ENCODE data around the gene TMEM258.

TMEM258 gene

GRCh38 chr11:61794579-61794978, 2.2 kb upstream of the TMEM258 start:
- no peak for DNase-seq

- no peak for DNase-seq
Measured at GRCh38 chr11:61793829-61794204, 1.4 kb upstream of the TMEM258 start.

GRCh38 chr11:61793083-61793828, 857 bp upstream of the TMEM258 start:
- no peak for DNase-seq

- no peak for DNase-seq
Measured at GRCh38 chr11:61791737-61792309, 576 bp downstream of the TMEM258 start.

DNA sequence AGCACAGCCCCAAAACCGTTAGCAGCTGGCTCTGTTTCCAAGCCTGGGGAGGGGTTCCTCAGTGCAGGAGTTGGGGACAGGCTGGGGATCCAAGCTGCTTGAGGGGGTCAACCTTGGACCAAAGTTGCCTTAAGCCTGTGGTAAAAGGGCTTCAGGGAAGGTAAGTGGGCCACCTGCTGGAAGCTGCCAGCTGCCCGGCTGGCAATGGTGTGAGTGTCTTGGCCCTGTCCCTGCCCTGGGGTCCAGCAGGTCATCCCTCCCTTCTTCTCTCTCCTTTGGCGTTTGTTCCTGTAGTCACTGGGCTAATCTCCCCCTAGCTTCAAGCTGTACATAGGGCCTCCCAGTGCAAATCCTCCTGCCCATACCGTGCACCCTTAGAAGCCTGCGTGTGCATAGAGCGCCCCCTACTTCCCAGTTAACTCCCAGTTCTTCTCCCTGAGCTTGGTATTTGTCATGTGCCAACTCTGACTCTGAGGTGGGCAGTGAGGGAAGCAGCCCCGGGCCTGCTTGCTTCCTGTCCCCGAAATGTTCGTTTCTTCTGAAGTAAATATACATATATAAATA, 4.4 kb downstream of the TMEM258 start:
- no peak for DNase-seq

DNA sequence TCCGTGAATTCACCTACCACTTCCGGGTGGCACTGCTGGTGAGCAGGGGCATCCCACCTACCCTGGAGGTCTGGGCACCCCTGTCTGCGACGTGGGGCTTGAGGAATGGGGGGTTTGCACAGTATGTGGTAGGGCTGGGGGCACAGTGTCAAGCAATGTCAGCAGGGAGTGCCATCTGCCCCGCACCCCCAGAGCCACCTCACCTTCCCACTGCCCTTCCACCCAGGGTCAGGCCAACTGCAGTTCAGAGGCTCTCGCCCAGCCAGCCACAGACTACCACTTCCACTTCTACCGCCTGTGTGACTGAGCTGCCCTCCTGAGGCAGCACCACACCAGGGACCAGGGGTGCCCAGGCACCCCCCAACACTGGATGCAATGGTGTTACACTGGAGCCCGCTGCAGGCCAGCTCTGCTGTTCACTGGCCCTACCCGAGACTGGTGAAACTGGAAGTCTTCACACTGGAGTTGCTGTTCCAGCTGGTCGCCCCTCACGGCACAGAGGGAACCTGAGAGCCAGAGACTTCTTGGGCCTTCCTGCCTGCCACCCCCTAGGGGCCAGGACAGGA, 6.5 kb downstream of the TMEM258 start:
- no peak for DNase-seq

DNA sequence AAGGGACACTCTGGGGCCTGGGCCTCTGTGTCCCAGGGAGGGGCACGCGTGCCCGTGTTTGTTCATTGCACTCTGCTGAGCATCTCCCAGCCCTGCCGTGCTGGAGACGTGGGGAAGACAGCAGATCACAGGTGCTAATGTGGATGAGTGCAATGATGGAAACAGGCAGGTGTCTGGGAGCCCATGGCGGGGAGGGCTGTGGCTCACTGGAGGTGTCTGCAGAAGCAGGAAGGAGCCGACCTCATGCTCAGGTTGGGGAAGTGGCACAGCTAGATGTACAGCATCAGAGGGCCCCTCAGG, 7.9 kb downstream of the TMEM258 start:
- no peak for DNase-seq

- DNase-seq = no peak
Measured at GRCh38 chr11:61783717-61784505, 8.5 kb downstream of the TMEM258 start.

- no peak for DNase-seq
Measured at GRCh38 chr11:61782841-61783240, 9.6 kb downstream of the TMEM258 start.

DNA sequence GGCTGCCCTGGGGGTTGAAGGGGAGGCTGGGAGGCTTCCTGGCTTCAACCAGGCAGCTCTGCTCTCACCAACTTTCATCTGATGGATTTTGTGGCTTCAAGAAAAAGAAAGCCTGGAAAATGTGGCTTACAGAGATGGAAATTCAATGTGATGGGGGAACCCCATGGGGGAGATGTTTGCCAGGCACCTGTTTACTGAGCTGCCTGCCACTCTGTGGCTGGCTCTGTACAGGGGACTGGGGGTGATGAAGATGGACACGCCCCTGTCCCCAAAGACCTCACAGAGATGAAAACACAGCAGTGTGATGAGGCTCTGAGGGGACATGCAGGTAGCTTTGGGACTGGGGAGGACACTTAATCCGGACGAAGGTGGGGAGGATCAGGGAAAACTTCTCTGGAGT, 10.1 kb downstream of the TMEM258 start:
- DNase-seq = no peak

GRCh38 chr11:61781585-61781984, 10.8 kb downstream of the TMEM258 start:
- no peak for DNase-seq

DNA sequence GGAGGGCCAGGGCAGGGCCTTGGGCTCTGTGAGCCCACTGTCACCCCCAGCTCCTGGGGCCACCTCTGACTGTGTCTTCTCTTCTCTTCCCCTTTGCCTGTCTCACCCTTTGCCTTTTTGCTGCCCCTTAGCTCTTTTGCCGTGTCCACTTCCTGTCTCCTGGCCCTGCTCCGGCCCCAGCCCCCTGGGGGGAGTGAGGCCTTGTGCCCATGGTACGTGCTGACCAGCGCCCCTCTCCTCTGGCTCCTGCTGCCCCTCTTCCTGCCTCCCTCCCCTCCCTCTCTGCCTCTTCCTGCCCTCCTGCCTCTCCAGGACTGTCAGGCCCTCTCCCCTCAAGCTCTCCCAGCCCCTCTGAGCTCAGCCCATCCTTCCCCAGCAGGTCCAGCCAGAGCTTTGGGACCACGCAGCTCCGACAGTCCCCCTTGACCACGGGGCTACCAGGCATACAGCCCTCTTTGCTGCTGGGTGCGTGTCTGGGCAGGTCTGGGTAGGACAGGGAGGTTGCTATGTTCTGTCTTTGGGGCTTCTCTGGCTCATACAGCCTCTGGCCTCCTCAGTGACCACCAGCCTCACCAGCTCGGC, 11.7 kb downstream of the TMEM258 start:
- DNase-seq = no peak

DNA sequence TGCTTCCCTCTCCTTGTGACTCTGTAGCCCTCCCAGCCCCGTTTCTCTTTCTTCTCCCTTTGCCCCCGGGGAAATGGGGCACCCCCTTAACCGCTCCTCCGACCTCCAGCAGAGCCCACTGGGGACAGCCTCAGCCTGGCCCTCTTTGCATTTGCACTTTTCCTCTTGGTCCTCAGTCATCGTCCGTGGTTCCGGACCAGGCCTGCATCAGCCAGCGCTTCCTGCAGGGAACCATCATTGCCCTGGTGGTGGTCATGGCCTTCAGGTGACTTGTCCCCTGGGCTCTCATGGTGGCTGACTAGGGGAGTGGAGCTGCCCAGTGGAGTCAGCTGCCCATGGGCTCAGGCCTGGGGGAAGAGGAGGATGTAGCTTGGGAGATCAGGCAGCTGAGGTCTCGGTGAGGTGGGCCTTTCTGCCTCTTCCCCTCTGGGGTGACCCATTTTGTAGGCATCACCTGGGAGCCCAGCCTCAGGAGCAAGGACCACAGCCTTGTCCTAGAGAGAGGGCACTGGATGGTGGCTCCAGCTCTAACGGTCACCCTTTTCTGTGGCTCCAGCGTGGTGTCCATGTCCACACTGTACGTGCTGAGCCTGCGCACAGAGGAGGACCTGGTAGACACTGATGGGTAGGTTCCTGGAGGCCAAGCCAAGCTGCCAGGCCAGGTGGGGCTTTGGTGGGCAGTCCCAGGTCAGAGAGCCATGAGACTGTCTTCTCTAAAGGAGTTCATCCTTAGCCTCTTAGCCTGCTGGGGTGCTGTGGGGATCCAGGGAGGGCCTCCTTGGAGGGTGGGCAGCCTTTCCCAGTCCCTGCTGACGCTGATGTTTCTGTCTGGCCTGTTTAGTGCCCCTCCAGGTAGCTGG, 12.5 kb downstream of the TMEM258 start:
- no peak for DNase-seq

DNA sequence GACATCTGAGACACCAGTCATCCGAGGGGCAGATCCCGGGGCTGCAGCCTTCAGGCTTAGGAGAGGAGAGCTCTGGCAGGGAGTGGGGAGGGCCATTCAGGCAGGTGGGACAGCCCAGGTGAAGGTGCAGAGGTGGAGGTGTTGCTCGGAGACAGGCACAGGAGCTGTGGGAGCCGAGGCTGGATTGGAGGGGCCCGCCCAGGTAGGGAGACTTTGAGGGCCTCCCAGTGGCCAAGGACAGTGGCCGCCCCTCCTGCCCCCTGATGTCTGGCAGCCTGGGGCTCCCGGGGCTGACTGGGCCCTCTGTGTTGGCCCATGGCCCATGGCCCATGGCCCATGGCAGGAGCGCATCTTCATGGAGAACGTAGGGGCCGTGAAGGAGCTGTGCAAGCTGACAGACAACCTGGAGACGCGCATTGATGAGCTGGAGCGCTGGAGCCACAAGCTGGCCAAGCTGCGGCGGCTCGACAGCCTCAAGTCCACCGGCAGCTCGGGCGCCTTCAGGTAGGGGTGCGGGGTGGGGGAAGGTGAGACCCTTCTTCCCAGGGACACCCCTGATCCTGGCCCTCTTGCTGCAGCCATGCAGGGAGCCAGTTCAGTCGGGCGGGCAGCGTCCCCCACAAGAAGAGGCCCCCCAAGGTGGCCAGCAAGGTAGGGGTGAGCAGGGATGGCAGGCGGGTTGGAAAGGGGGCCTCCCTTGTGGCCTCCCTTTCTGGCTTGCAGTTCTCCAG, 13.3 kb downstream of the TMEM258 start:
- no peak for DNase-seq

GRCh38 chr11:61778357-61778886, 14.0 kb downstream of the TMEM258 start:
- DNase-seq = no peak

DNA sequence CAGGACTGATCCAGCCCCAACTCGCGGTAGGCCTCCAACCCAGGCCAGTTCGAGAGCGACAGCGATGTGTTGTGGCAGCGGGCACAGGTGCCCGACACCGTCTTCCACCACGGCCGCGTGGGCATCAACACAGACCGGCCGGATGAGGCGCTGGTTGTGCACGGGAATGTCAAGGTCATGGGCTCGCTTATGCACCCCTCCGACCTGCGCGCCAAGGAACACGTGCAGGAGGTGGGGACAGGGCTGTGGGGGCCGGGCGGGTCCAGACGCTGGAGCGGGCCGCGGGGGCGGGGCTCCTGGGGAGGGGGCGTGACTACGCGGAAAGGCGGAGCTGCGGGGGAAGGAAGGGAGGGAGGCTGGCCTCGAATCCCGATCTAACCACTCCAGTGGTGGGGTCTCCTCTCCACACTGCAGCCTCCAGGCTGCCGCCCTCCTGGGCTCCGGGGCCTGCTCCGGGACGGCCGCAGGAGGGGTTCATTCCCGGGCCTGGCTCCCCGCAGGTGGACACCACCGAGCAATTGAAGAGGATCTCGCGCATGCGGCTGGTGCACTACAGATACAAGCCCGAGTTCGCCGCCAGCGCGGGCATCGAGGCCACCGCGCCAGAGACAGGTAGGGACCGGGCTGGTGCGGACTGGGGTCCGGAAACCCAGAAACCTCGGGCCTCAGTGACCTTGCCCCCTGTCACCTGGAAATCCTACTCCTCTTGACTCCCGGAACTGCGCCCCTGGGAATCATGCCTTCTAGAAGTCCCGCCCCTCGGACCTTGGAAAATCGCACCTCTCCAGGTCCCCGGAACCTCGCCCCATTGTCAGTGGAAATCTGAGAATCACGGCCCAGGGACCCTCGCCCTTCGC, 14.9 kb downstream of the TMEM258 start:
- peak; percentile 65 for DNase-seq

GRCh38 chr11:61776561-61777075, 15.8 kb downstream of the TMEM258 start:
- peak; percentile 61 for DNase-seq

- DNase-seq = no peak
Measured at GRCh38 chr11:61775606-61776554, 16.5 kb downstream of the TMEM258 start.

GRCh38 chr11:61775106-61775505, 17.3 kb downstream of the TMEM258 start:
- DNase-seq = no peak

Data from activated gamma-delta T cell treated with Interleukin-2 at 50 U/mL for 16 hours (primary cell).